NB4 (cell line): Measurements from ENCODE around the gene SDHAF1.
"Not testable (repeated sequence)": the region's sequence is repeated elsewhere in the genome, so short reads cannot be mapped to it uniquely, and the experiment has no call there.

Experiments used
- POLR2A ChIP-seq: IDR thresholded peaks from 2 replicates; pipeline ENCODE4 v1.6.1; 2011; ENCODE audit warnings: mild to moderate bottlenecking; ENCODE audit not compliant: insufficient read length; ENCODE audit errors: extremely low read depth
- TF ChIP-seq, protein P1 (sequence below): IDR thresholded peaks from one replicate; pipeline ENCODE4 v1.5.1; 2012; ENCODE audit warnings: low read depth, low read length

DNA sequence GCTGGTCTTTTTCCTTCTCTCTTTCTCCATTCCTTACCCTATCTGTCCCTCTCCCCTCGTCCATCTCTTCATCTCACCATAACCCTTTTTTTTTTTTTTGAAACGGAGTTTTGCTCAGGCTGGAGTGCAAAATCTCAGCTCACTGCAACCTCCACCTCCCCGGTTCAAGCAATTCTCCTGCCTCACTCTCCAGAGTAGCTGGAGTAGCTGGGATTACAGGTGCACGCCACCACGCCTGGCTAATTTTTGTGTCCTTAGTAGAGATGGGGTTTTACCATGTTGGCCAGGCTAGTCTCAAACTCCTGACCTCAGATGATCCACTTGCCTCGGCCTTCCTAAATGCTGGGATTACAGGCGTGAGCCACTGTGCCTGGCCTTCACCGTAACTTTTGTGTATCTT lies 37.6 kb upstream of the SDHAF1 start:
- TF ChIP-seq, protein P1, sequence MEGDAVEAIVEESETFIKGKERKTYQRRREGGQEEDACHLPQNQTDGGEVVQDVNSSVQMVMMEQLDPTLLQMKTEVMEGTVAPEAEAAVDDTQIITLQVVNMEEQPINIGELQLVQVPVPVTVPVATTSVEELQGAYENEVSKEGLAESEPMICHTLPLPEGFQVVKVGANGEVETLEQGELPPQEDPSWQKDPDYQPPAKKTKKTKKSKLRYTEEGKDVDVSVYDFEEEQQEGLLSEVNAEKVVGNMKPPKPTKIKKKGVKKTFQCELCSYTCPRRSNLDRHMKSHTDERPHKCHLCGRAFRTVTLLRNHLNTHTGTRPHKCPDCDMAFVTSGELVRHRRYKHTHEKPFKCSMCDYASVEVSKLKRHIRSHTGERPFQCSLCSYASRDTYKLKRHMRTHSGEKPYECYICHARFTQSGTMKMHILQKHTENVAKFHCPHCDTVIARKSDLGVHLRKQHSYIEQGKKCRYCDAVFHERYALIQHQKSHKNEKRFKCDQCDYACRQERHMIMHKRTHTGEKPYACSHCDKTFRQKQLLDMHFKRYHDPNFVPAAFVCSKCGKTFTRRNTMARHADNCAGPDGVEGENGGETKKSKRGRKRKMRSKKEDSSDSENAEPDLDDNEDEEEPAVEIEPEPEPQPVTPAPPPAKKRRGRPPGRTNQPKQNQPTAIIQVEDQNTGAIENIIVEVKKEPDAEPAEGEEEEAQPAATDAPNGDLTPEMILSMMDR: not testable (repeated sequence)
- not testable (repeated sequence) for TF ChIP-seq POLR2A
